Endothelial cell (in vitro differentiated cells): Measurements from ENCODE around the gene TMOD1. TPM values are rescaled to one million over a fixed set of nuclear protein-coding genes. Genes with fewer than 3 reads are reported as not detected.
A peak's percentile ranks its signal among the peaks of the same experiment; 100 is the strongest.
"Not testable (repeated sequence)": the region's sequence is repeated elsewhere in the genome, so short reads cannot be mapped to it uniquely, and the experiment has no call there.

Experiments
- DNase-seq: peaks from one replicate; pipeline ENCODE4 v3.0.0; 2021; ENCODE audit warnings: low spot score
- H3K27ac Mint-ChIP-seq: one replicate; pipeline ENCODE4 v1.8.0; 2021; ENCODE audit warnings: mixed read lengths, inconsistent platforms; ENCODE audit not compliant: unreplicated experiment
- H3K27me3 Mint-ChIP-seq: one replicate; pipeline ENCODE4 v1.8.0; 2021; ENCODE audit warnings: mild to moderate bottlenecking, moderate library complexity, mixed read lengths, inconsistent platforms; ENCODE audit not compliant: unreplicated experiment
- H3K36me3 Mint-ChIP-seq: one replicate; pipeline ENCODE4 v1.8.0; 2021; ENCODE audit warnings: mild to moderate bottlenecking, low read depth, mixed read lengths, inconsistent platforms; ENCODE audit not compliant: unreplicated experiment
- H3K4me1 Mint-ChIP-seq: one replicate; pipeline ENCODE4 v1.8.0; 2021; ENCODE audit warnings: mild to moderate bottlenecking, mixed read lengths, inconsistent platforms; ENCODE audit not compliant: unreplicated experiment
- H3K4me3 Mint-ChIP-seq: one replicate; pipeline ENCODE4 v1.8.0; 2021; ENCODE audit warnings: mild to moderate bottlenecking, mixed read lengths, inconsistent platforms; ENCODE audit not compliant: unreplicated experiment
- H3K9me3 Mint-ChIP-seq: one replicate; pipeline ENCODE4 v1.8.0; 2021; ENCODE audit warnings: mixed read lengths, inconsistent platforms; ENCODE audit not compliant: unreplicated experiment
- long read RNA-seq: library from polyadenylated mRNA; unstranded; transcript quantifications from one replicate; pipeline ENCODE4 v2.0.0, GENCODE V29; 2020; ENCODE audit not compliant: unreplicated experiment
- total RNA-seq: library from RNA; stranded (reverse); fragmentation: NEBNext Ultra II Directional; extraction: Animal tissue kit (Norgen Biotek cat#: 25700); gene quantifications from one replicate; pipeline ENCODE4 v1.2.1, GENCODE V29; 2021; ENCODE audit not compliant: unreplicated experiment
- TF ChIP-seq, protein P1 (sequence below): fragments of 200-600 bp; sonication (generic); IDR thresholded peaks from one replicate; pipeline ENCODE4 v1.5.0; 2021; ENCODE audit warnings: antibody characterized with exemption; ENCODE audit not compliant: unreplicated experiment

Gene TMOD1
- 0.41 TPM for total RNA-seq
- long read RNA-seq: 0 reads

DNA sequence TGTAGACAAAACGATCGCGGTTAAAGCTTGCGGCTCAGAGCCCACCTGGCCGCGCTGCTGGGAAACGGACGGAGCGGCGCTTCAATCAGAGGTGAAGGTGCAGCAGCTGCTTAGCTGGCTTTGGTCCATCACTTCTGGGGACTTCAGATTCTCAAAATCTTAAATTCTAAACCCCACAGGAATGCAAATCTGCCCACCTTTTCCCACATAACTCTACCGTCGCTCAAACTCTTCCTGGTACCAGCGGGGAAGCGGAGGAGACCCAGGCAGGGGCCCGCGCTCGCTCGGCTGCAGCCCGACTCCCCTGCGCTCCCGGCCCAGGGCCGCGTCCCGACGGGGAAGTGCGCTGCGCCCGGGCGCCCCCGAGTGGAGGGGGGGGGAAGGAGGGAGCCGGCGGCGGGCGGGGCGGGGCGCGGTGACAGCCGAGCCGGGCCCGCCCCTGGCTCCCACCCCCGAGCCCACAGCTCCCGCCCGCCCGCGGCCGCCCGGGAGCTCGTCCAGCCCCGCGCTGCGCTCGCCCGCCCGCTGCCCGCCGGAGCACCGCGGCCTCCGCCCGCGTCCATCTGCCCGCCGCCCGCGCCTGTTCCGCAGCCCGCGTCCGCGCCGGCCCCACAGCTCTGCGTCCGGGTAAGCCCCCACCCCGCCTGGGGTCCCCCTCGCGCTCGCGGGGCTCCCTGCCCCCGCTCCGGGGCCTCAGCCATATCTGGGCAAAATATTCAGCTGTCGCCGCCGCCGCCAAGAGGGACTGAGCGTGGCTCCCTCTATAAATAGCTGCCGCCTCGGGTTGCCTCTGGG lies at the start of gene TMOD1:
Gene TMOD1, plus strand, starts transcription at position 490 of the 795 bp plus-strand sequence. CDS start 22,523 bp downstream, outside the sequence.
- Mint-ChIP-seq H3K27me3 (peaks cover 15% of the 10 kb centered on the region), H3K36me3 (peaks cover 18% of the 10 kb centered on the region), H3K27ac (no peak within 1 kb of the TSS), H3K4me3 (peak within 1 kb of the TSS; percentile 88), H3K9me3 (peaks cover 5% of the 10 kb centered on the region), H3K4me1 (peaks cover 21% of the 10 kb centered on the region)
- DNase-seq: peak; percentile 65
- TF ChIP-seq, protein P1, sequence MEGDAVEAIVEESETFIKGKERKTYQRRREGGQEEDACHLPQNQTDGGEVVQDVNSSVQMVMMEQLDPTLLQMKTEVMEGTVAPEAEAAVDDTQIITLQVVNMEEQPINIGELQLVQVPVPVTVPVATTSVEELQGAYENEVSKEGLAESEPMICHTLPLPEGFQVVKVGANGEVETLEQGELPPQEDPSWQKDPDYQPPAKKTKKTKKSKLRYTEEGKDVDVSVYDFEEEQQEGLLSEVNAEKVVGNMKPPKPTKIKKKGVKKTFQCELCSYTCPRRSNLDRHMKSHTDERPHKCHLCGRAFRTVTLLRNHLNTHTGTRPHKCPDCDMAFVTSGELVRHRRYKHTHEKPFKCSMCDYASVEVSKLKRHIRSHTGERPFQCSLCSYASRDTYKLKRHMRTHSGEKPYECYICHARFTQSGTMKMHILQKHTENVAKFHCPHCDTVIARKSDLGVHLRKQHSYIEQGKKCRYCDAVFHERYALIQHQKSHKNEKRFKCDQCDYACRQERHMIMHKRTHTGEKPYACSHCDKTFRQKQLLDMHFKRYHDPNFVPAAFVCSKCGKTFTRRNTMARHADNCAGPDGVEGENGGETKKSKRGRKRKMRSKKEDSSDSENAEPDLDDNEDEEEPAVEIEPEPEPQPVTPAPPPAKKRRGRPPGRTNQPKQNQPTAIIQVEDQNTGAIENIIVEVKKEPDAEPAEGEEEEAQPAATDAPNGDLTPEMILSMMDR: no peak

GRCh38 chr9:97453573-97453972 lies 47.9 kb upstream of the TMOD1 start:
- not testable (repeated sequence) for H3K27me3 Mint-ChIP-seq, H3K4me1 Mint-ChIP-seq, H3K27ac Mint-ChIP-seq, DNase-seq, H3K9me3 Mint-ChIP-seq
- Mint-ChIP-seq H3K4me3 (peak overlapping the region; percentile 9), H3K36me3 (peaks cover 16% of the 10 kb centered on the region)

- peaks cover 10% of the 10 kb centered on the region for H3K36me3 Mint-ChIP-seq
- H3K4me1 Mint-ChIP-seq, H3K27me3 Mint-ChIP-seq, H3K4me3 Mint-ChIP-seq, DNase-seq, H3K9me3 Mint-ChIP-seq, H3K27ac Mint-ChIP-seq: not testable (repeated sequence)
Observed at GRCh38 chr9:97456841-97457240, 44.6 kb upstream of the TMOD1 start.

- TF ChIP-seq, protein P1: no peak
- H3K4me3 Mint-ChIP-seq: no peak overlapping the region
- no peaks in the 10 kb centered on the region for H3K27me3 Mint-ChIP-seq
- DNase-seq: no peak
- H3K9me3 Mint-ChIP-seq: no peaks in the 10 kb centered on the region
- H3K4me1 Mint-ChIP-seq: peaks cover 4% of the 10 kb centered on the region
- peaks cover 4% of the 10 kb centered on the region for H3K36me3 Mint-ChIP-seq
- H3K27ac Mint-ChIP-seq: no peak overlapping the region
Observed at GRCh38 chr9:97459326-97459725, 42.1 kb upstream of the TMOD1 start.

GRCh38 chr9:97462159-97462558 lies 39.3 kb upstream of the TMOD1 start:
- no peak for DNase-seq
- H3K9me3 Mint-ChIP-seq: no peaks in the 10 kb centered on the region
- no peak overlapping the region for H3K27ac Mint-ChIP-seq
- H3K36me3 Mint-ChIP-seq: peaks cover 4% of the 10 kb centered on the region
- H3K4me1 Mint-ChIP-seq: peaks cover 11% of the 10 kb centered on the region
- no peaks in the 10 kb centered on the region for H3K27me3 Mint-ChIP-seq
- no peak overlapping the region for H3K4me3 Mint-ChIP-seq
- TF ChIP-seq, protein P1: no peak

DNA sequence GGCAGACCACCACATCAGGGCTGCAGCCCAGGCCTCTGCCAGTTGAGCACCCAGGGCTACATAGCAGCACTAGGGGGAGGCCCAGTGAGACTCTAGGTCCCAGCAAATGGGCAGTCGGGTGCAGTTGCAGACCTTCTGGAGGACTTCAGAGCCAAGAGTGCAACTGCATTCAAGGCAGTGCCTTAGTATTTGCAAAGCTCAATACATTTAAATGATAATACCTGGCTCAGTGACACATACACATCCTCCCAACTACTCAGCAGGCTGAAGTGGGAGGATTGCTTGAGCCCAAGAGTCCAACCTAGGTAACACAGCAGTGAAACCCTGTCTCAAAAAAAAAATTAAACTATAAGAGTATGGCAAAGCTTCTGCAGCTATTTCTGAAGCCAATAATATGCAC lies 38.6 kb upstream of the TMOD1 start:
- DNase-seq: no peak
- H3K27me3 Mint-ChIP-seq: no peaks in the 10 kb centered on the region
- TF ChIP-seq, protein P1: no peak
- H3K36me3 Mint-ChIP-seq: peaks cover 4% of the 10 kb centered on the region
- no peaks in the 10 kb centered on the region for H3K9me3 Mint-ChIP-seq
- no peak overlapping the region for H3K4me3 Mint-ChIP-seq
- no peak overlapping the region for H3K27ac Mint-ChIP-seq
- peaks cover 12% of the 10 kb centered on the region for H3K4me1 Mint-ChIP-seq
